B cell (primary cell): Measurements from ENCODE around the gene GIMAP8. TPM values are rescaled to one million over a fixed set of nuclear protein-coding genes. Genes with fewer than 3 reads are reported as not detected.

Experiments used
- ATAC-seq: fragments of 200-7000 bp; cut with Tn5 transposase; one replicate; pipeline ENCODE4 v1.10.0; 2021; ENCODE audit warnings: low read depth, mild to moderate bottlenecking, moderate number of reproducible peaks, moderate library complexity
- CTCF ChIA-PET: fragments of 350-600 bp; sonication (Branson Sonifier 250); formaldehyde crosslinking; loops from one replicate; lab custom pipeline; 2021; ENCODE audit warnings: antibody characterized with exemption, inconsistent platforms; lab: Charles Lee
- POLR2A ChIA-PET: fragments of 350-600 bp; sonication (Branson Sonifier 250); formaldehyde crosslinking; loops from one replicate; lab custom pipeline; 2021; ENCODE audit warnings: antibody characterized with exemption; lab: Charles Lee
- DNase-seq: peaks from one replicate; pipeline ENCODE4 v3.0.0; 2013
- H2AFZ ChIP-seq: 2 replicates; pipeline ENCODE4 v1.6.1; 2012; ENCODE audit warnings: mild to moderate bottlenecking, low read depth, low read length; ENCODE audit not compliant: insufficient read depth, poor library complexity, severe bottlenecking
- H3K27ac ChIP-seq, 2 donors: 1 replicate in 1 of 2; 2 replicates in 1 of 2; pipeline ENCODE4 v1.5.1; 2012 to 2013; ENCODE audit warnings: low read length in 2 of 2, mild to moderate bottlenecking in 2 of 2, moderate library complexity in 1 of 2
- H3K27me3 ChIP-seq, 4 experiments: fragments of 200-600 bp in 1 of 4; sonication (generic) in 1 of 4; replicated peaks in 1 of 4; 1 replicate in 2 of 4; 2 replicates in 2 of 4; pipeline versions ENCODE4 v1.6.1 to v1.7.0; 2013 to 2016; ENCODE audit warnings: low read length in 3 of 4, mild to moderate bottlenecking in 2 of 4, mixed read lengths in 1 of 4, moderate library complexity in 1 of 4; ENCODE audit not compliant: insufficient read depth in 4 of 4, control insufficient read depth in 3 of 4; ENCODE audit errors: control extremely low read depth in 1 of 4
- H3K36me3 ChIP-seq, 2 experiments: replicated peaks in 1 of 2; 1 replicate in 1 of 2; 2 replicates in 1 of 2; pipeline versions ENCODE4 v1.6.1 to v1.7.1; 2013; ENCODE audit warnings: low read length in 1 of 2; ENCODE audit not compliant: insufficient read depth in 2 of 2, control insufficient read depth in 1 of 2; ENCODE audit errors: control extremely low read depth in 1 of 2, extremely low read depth in 1 of 2
- H3K4me1 ChIP-seq, 2 donors: fragments of 200-600 bp in 1 of 2; sonication (generic) in 1 of 2; 1 replicate in 1 of 2; 2 replicates in 1 of 2; pipeline versions ENCODE4 v1.5.1 to v1.6.1; 2013 to 2017; ENCODE audit warnings: low read length in 2 of 2; ENCODE audit not compliant: control insufficient read depth in 2 of 2, insufficient read depth in 2 of 2
- H3K4me2 ChIP-seq: replicated peaks from 2 replicates; pipeline ENCODE3; 2012; ENCODE audit warnings: mild to moderate bottlenecking, low read depth, low read length; ENCODE audit not compliant: poor library complexity, severe bottlenecking
- H3K4me3 ChIP-seq, 5 experiments: fragments of 200-600 bp in 1 of 5; sonication (generic) in 1 of 5; 1 replicate in 3 of 5; 2 replicates in 2 of 5; pipeline versions ENCODE4 v1.5.1 to v1.7.0; 2011 to 2016; ENCODE audit warnings: low read length in 4 of 5, mild to moderate bottlenecking in 4 of 5, low read depth in 2 of 5, control low read depth in 1 of 5, moderate library complexity in 1 of 5; ENCODE audit not compliant: insufficient read depth in 1 of 5; ENCODE audit errors: control extremely low read depth in 1 of 5, extremely low read depth in 1 of 5
- H3K79me2 ChIP-seq: fragments of 200-600 bp; sonication (generic); one replicate; pipeline ENCODE4 v1.6.0; 2016; ENCODE audit warnings: low read length; ENCODE audit not compliant: control insufficient read depth, insufficient read depth
- H3K9ac ChIP-seq: fragments of 200-600 bp; sonication (generic); 2 replicates; pipeline ENCODE4 v1.6.1; 2017; ENCODE audit warnings: mild to moderate bottlenecking, low read length, moderate library complexity
- H3K9me3 ChIP-seq, 3 donors: one replicate each; pipeline versions ENCODE4 v1.6.1 to v1.7.1; 2013; ENCODE audit warnings: low read length in 2 of 3; ENCODE audit not compliant: control insufficient read depth in 2 of 3, insufficient read depth in 1 of 3; ENCODE audit errors: control extremely low read depth in 1 of 3
- H4K20me1 ChIP-seq: 2 replicates; pipeline ENCODE4 v1.6.0; 2012; ENCODE audit warnings: mild to moderate bottlenecking, low read length; ENCODE audit not compliant: insufficient read depth, control insufficient read depth, poor library complexity, severe bottlenecking
- H3K27ac Mint-ChIP-seq: one replicate; pipeline ENCODE4 v1.8.0; 2021; ENCODE audit warnings: mixed read lengths
- H3K27me3 Mint-ChIP-seq: one replicate; pipeline ENCODE4 v1.8.0; 2021; ENCODE audit warnings: mixed read lengths
- H3K4me1 Mint-ChIP-seq: one replicate; pipeline ENCODE4 v1.8.0; 2021; ENCODE audit warnings: mixed read lengths
- H3K4me3 Mint-ChIP-seq: one replicate; pipeline ENCODE4 v1.8.0; 2021; ENCODE audit warnings: mixed read lengths
- H3K9me3 Mint-ChIP-seq: one replicate; pipeline ENCODE4 v1.8.0; 2022; ENCODE audit warnings: mixed read lengths; ENCODE audit not compliant: insufficient read depth
- CTCF ChIP-seq: fragments of 200-600 bp; IDR thresholded peaks from one replicate; pipeline ENCODE4 v1.8.0; 2022; ENCODE audit warnings: antibody characterized with exemption, mild to moderate bottlenecking
- EZH2 ChIP-seq: IDR thresholded peaks from 2 replicates; pipeline ENCODE4 v1.6.1; 2012; ENCODE audit warnings: borderline replicate concordance, low read depth, mild to moderate bottlenecking, moderate library complexity, low read length; ENCODE audit not compliant: insufficient read depth, poor library complexity, severe bottlenecking
- whole genome bisulfite sequencing: methylation state at CpG from one replicate; pipeline ENCODE4 v1.1.5; 2013; ENCODE audit warnings: missing lambda C conversion rate; ENCODE audit not compliant: insufficient coverage; 5-methylcytosine and 5-hydroxymethylcytosine counted together
- intact Hi-C: fragments of 100-400 bp; cut with micrococcal nuclease; formaldehyde crosslinking; loops from one replicate; pipeline ENCODE4 v1.10.0; 2022
- polyA plus RNA-seq: library from polyadenylated mRNA; depleted of rRNA; stranded (reverse); fragments of >200 nt; gene quantifications from 2 replicates; pipeline ENCODE4 v1.2.3, GENCODE V29; 2012
- total RNA-seq, 2 donors: library from RNA; stranded (reverse); fragments of 120-200 nt in 1 of 2; gene quantifications; 1 replicate in 1 of 2; 2 replicates in 1 of 2; pipeline versions ENCODE4 v1.2.3 to v1.2.4, GENCODE V29; 2013 to 2022

The GIMAP8 gene
- total and polyA plus RNA-seq, 2 donors (not counting 1 experiment from before 2014, with no cell fraction given), result 0.34 to 0.47 TPM

GRCh38 chr7:150432915-150433892, 17.2 kb upstream of the GIMAP8 start:
- Histone ChIP-seq H3K9me3 (peaks cover 0 to 4% (median 0%) of the 10 kb centered on the region in 3 donors), H3K36me3 (no peaks in the 10 kb centered on the region), H3K9ac (peak overlapping the region; percentile 30), H4K20me1 (no peaks in the 10 kb centered on the region), H3K79me2 (no peaks in the 10 kb centered on the region), H3K4me1 (peaks cover 47 to 51% of the 10 kb centered on the region in 2 donors), H3K27me3 (peaks cover 0 to 13% (median 5%) of the 10 kb centered on the region in 4 experiments), H2AFZ (peak overlapping the region; percentile 25), H3K4me2 (peak overlapping the region; percentile 70), H3K4me3 (peak overlapping the region in 4 of 5 experiments; percentile 2 to 46 (median 30)), H3K27ac (peak overlapping the region; percentile 19 to 99)
- Mint-ChIP-seq H3K9me3 (no peaks in the 10 kb centered on the region), H3K4me3 (peak overlapping the region; percentile 88), H3K27ac (peak overlapping the region; percentile 88), H3K4me1 (peaks cover 54% of the 10 kb centered on the region), H3K27me3 (peaks cover 9% of the 10 kb centered on the region)
- intact Hi-C loops, result loop anchor here (10.0 kb wide), 1 partner anchor 922 kb away; no protein-coding TSS in a partner anchor
- ChIA-PET POLR2A (interaction anchor here (0.6 to 1.1 kb wide), 2 partner anchors 27 to 75 kb away, joined by 4 to 6 read pairs; a partner anchor contains a TSS), CTCF (interaction anchor here (0.7 to 1.7 kb wide), 9 partner anchors 12 to 441 kb away, joined by 3 to 8 read pairs (median 5); no protein-coding TSS in a partner anchor)
- no peak for ATAC-seq
- DNase-seq, result peak; percentile 44
- WGBS, result 49% methylated on average over 13 of the region's 14 CpGs
- no peak for TF ChIP-seq CTCF
- TF ChIP-seq EZH2, result no peak
